Measurements from ENCODE around the gene ATP6AP1. TPM values are rescaled to one million over a fixed set of nuclear protein-coding genes. Genes with fewer than 3 reads are reported as not detected.
"Not testable (repeated sequence)": the region's sequence is repeated elsewhere in the genome, so short reads cannot be mapped to it uniquely, and the experiment has no call there.

Gene ATP6AP1
- total RNA-seq, 1 donor from 2014 or later: 133 TPM

DNA sequence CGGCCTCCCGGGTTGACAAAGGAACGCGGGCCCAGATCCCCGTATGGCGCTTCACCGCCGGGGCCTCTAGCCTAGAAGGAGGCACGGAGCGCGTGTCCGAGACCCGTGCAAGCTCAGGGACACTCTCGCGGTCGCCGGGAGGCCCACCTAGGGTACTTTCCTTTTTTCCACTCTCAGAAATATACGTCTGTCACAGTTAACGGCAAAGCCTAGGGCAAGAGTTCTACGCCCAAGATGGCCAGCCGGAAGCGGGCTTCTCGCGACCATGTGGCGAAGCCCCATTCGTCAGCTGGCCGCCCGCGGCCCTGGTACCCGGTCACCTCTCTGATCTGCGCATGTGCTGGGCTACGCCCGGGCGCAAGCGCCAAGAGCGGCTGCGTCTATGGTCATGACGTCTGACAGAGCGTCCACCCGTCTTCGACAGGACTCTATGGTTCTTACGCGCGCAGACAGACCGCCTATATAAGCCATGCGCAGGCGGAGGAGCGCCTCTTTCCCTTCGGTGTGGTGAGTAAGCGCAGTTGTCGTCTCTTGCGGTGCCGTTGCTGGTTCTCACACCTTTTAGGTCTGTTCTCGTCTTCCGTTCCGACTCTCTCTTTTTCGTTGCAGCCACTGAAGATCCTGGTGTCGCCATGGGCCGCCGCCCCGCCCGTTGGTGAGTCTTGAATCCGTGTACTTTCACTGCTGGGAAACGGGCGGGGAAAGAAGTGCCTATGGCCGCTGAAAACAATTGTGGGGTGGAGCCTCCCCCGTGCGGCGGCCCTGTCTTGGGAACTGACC, 30.4 kb upstream of the ATP6AP1 start, which contains the start of gene RPL10:
Gene RPL10 (plus strand): TSS at position 490 of the 780 bp plus-strand sequence. CDS start 143 bp downstream, at position 633.
- peak; percentile 90 for DNase-seq
- Mint-ChIP-seq H3K27me3 (ENCODE audit: unreplicated experiment) (peaks cover 11% of the 10 kb centered on the region), H3K4me1 (ENCODE audit: low read depth, unreplicated experiment) (peaks cover 3% of the 10 kb centered on the region), H3K4me3 (ENCODE audit: unreplicated experiment) (peak within 1 kb of the TSS; percentile 99), H3K36me3 (ENCODE audit: unreplicated experiment) (peaks cover 5% of the 10 kb centered on the region), H3K9me3 (ENCODE audit: unreplicated experiment) (peaks cover 14% of the 10 kb centered on the region), H3K27ac (ENCODE audit: unreplicated experiment) (peak within 1 kb of the TSS; percentile 99)
- TF ChIP-seq, protein P1, sequence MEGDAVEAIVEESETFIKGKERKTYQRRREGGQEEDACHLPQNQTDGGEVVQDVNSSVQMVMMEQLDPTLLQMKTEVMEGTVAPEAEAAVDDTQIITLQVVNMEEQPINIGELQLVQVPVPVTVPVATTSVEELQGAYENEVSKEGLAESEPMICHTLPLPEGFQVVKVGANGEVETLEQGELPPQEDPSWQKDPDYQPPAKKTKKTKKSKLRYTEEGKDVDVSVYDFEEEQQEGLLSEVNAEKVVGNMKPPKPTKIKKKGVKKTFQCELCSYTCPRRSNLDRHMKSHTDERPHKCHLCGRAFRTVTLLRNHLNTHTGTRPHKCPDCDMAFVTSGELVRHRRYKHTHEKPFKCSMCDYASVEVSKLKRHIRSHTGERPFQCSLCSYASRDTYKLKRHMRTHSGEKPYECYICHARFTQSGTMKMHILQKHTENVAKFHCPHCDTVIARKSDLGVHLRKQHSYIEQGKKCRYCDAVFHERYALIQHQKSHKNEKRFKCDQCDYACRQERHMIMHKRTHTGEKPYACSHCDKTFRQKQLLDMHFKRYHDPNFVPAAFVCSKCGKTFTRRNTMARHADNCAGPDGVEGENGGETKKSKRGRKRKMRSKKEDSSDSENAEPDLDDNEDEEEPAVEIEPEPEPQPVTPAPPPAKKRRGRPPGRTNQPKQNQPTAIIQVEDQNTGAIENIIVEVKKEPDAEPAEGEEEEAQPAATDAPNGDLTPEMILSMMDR (IDR thresholded peaks at IDR 0.05; ENCODE audit: partially characterized antibody, unreplicated experiment): no peak

DNA sequence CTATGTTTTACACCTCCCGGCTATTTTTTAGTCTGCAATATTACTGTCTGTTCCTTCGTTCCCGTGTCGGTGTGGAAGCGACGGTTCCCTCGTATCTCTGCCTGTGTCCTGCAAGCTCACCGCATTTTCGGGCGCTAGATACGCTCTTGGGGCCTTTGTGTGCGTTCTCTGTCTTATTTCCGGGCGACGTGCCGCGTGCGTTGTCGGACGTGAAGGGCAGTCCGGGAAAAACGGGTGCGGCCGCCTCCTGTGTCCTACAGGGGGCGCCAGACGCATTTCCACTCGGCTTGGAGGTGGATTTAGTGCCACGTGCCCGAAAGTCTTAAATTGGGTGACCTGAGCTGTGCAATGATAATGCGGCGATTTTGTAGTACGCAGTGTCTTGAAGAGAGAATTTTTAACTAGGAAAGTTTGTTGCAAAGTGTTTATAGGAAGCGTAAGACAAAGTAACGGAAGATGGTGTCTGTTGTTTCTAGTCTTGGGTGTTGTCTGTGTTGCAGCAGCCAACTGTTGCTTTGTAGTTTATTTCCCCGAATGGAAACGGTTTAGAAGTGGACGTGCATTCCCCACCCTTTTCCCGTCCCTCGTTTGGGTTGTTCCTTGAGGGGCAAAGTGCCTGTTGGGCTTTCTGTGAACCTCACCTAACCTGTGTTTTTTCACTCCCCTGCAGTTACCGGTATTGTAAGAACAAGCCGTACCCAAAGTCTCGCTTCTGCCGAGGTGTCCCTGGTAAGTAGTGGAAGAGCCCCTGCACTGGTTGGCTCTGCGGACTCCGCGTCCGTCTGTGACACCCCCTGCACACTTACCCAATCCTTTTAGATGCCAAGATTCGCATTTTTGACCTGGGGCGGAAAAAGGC, 29.6 kb upstream of the ATP6AP1 start:
- H3K27me3 Mint-ChIP-seq (ENCODE audit: unreplicated experiment): peaks cover 11% of the 10 kb centered on the region
- peaks cover 14% of the 10 kb centered on the region for H3K9me3 Mint-ChIP-seq (ENCODE audit: unreplicated experiment)
- peak; percentile 83 for DNase-seq

DNA sequence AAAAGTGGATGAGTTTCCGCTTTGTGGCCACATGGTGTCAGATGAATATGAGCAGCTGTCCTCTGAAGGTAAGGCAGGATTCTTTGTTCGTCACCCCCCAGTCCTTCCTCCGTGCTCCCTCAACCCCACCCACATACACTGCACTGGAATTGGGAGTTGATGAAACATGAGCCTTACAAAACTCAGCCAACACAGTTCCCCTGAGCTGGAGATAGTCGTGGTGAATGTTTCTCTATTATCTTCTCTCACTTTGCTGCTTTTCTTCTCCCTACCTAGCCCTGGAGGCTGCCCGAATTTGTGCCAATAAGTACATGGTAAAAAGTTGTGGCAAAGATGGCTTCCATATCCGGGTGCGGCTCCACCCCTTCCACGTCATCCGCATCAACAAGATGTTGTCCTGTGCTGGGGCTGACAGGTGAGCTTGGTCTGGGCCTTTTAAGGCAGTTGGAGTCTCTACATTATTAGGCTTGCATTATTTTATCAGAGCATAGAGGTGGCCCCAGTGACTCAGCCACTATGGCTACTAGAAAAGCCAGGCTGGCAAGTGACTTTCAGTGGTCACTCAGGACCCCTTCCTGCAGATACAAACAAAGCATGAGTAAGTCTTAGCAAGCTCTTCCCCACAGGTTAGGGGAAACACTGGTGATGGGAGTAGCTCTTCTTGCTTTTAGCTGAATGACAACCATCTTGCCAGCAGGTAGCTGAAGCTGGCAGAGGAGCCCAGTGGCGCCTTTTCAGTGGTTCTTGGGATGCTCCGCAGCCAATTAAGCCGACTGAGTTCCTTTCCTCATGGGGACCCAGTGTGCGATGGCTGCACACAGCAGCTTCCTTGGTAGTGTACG, 28.7 kb upstream of the ATP6AP1 start:
- TF ChIP-seq, protein P1 (IDR thresholded peaks at IDR 0.05; ENCODE audit: partially characterized antibody, unreplicated experiment): no peak
- peaks cover 14% of the 10 kb centered on the region for H3K9me3 Mint-ChIP-seq (ENCODE audit: unreplicated experiment)
- no peak for DNase-seq
- H3K4me3 Mint-ChIP-seq (ENCODE audit: unreplicated experiment): peak overlapping the region; percentile 99
- H3K36me3 Mint-ChIP-seq (ENCODE audit: unreplicated experiment): peaks cover 5% of the 10 kb centered on the region
- peaks cover 11% of the 10 kb centered on the region for H3K27me3 Mint-ChIP-seq (ENCODE audit: unreplicated experiment)
- peaks cover 3% of the 10 kb centered on the region for H3K4me1 Mint-ChIP-seq (ENCODE audit: low read depth, unreplicated experiment)
- peak overlapping the region; percentile 99 for H3K27ac Mint-ChIP-seq (ENCODE audit: unreplicated experiment)

More for the DNA sequence above, 29.6 kb upstream of the ATP6AP1 start:
- Mint-ChIP-seq H3K27ac (ENCODE audit: unreplicated experiment) (peak overlapping the region; percentile 99), H3K36me3 (ENCODE audit: unreplicated experiment) (peaks cover 5% of the 10 kb centered on the region), H3K4me3 (ENCODE audit: unreplicated experiment) (peak overlapping the region; percentile 99), H3K4me1 (ENCODE audit: low read depth, unreplicated experiment) (peaks cover 3% of the 10 kb centered on the region)
- TF ChIP-seq, protein P1 (IDR thresholded peaks at IDR 0.05; ENCODE audit: partially characterized antibody, unreplicated experiment): peak; percentile 80

DNA sequence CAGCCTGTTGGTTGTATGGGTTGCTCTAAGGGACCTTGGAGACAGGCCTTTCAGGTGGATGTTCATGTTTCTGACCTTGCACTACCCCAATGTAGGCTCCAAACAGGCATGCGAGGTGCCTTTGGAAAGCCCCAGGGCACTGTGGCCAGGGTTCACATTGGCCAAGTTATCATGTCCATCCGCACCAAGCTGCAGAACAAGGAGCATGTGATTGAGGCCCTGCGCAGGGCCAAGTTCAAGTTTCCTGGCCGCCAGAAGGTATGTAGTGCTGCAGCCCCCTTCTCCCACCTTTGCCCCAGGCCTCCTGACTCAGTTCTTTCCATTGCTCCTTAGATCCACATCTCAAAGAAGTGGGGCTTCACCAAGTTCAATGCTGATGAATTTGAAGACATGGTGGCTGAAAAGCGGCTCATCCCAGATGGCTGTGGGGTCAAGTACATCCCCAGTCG, 28.1 kb upstream of the ATP6AP1 start:
- not testable (repeated sequence) for H3K27ac Mint-ChIP-seq (ENCODE audit: unreplicated experiment); H3K4me1 Mint-ChIP-seq (ENCODE audit: low read depth, unreplicated experiment); H3K36me3 Mint-ChIP-seq (ENCODE audit: unreplicated experiment); H3K4me3 Mint-ChIP-seq (ENCODE audit: unreplicated experiment); DNase-seq
- H3K9me3 Mint-ChIP-seq (ENCODE audit: unreplicated experiment): peaks cover 14% of the 10 kb centered on the region
- H3K27me3 Mint-ChIP-seq (ENCODE audit: unreplicated experiment): peaks cover 11% of the 10 kb centered on the region
